Measurements from ENCODE around the gene CABLES1. TPM values are rescaled to one million over a fixed set of nuclear protein-coding genes. Genes with fewer than 3 reads are reported as not detected.

CABLES1 gene
- total RNA-seq, 1 donor from 2014 or later: 2.8 TPM

GRCh38 chr18:23170137-23170536 lies 34.9 kb downstream of the CABLES1 start:
- DNase-seq: no peak

GRCh38 chr18:23171581-23172156 lies 36.4 kb downstream of the CABLES1 start:
- DNase-seq: no peak

DNA sequence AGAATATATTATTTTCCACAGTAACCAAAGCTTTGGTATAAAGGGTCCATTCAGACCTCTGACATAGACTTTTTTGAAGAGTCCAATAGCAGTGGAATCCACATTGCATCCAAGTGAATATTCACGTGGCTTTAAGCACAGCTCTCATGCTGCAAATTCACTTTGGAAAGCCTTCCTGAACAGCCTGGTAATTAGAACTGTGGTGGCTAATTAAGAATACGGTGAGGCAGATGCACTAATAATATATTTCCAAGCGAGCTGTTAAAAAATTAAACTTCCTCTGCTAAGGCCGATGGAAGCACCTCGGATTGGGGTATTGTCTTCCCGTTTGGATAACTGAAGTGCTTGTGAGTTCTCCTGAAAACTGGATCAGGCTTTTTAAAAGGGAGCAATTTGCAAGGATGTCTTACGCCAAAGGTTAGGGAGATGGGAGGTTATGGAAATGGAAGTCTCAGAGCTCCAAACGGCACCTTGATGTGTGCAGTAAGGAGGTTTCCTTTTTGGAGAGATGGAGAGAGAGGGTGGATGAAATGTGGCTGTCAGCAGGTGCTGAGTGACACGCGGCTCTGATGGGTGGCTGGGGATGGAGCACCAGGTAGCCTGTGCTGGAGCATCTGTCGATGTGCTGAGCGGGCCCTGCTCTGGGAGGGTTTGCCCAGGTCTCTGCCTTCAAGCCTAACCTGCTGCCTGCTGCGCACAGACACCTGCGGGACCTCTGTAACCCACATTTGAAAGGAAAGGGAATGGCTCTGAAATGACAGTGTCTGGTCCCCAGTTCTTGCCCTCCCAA lies 37.5 kb downstream of the CABLES1 start:
- no peak for DNase-seq

GRCh38 chr18:23173912-23174311 lies 38.6 kb downstream of the CABLES1 start:
- DNase-seq: no peak

- DNase-seq: no peak
Observed at GRCh38 chr18:23176701-23177432, 41.6 kb downstream of the CABLES1 start.

DNA sequence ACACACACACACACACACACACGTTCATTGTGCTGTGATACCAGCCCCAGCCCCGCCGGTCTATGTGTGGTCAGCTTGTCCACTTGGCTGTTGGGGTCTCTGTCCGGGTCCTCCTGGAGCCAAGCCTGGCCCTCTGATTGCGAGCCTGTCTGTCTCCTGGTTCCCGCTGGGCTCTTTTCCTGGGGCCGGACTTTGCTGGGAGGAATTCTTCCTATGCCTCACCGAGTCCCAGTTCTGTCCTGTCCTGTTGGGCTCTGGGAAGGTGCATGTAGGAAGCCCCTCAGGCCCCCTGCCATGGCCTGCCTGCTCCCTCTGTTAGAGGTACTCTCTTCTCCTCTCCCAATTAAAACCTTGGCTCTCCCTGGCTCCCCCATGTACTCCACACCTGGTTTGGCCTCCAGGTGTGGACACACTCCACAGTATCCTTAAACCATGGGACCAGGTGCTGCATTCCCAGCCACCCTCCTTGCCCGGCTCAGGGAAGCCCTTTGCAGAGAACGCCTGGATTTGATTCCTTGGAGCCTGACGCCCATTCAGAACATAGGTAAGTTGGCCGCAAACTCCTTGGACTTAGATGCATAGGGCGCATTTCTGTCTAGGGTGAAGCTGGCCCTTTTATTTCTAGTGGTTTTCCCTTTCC lies 42.3 kb downstream of the CABLES1 start:
- DNase-seq: no peak

- DNase-seq: no peak
Observed at GRCh38 chr18:23178201-23178600, 42.9 kb downstream of the CABLES1 start.

DNA sequence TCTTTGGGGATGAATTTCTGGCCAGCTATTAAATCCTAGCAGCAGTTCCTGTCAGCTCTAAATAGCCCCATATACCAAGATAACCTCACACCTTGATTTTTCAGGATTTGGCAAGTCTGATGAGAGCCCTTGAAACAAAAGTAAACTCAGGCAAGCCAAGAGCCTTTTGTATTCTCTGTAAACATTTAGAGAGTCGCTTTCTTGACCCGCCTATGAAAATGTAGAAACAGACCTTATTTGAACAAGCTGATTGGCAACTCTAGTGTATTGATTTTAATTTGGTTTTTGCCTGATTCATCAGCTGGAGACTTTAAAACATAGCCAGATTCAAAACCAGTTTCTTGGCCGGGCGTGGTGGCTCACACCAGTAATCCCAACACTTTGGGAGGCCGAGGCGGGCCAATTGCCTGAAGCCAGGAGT lies 43.4 kb downstream of the CABLES1 start:
- no peak for DNase-seq

DNA sequence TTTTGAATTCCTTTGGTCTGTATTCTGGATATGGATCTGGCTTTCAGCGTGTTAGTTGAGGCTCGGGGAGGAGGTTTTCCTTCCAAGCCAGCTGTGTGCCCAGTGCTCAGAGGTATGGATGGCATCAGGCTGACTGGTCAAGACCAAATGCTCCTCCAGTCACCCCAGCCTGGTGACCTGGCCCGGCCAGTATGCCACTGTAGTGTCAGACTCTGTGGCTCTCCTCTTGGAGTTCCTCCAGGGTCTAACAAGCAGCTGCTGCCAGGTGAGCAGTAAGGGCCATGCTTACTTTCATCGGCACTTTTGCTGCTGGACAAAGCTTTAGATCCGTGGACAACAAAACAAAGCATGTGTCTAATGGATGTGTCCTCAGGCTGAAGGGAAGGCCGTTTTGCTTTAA lies 44.1 kb downstream of the CABLES1 start:
- no peak for DNase-seq

- DNase-seq: no peak
Observed at GRCh38 chr18:23181547-23181946, 46.3 kb downstream of the CABLES1 start.

- no peak for DNase-seq
Observed at GRCh38 chr18:23182606-23183005, 47.3 kb downstream of the CABLES1 start.

DNA sequence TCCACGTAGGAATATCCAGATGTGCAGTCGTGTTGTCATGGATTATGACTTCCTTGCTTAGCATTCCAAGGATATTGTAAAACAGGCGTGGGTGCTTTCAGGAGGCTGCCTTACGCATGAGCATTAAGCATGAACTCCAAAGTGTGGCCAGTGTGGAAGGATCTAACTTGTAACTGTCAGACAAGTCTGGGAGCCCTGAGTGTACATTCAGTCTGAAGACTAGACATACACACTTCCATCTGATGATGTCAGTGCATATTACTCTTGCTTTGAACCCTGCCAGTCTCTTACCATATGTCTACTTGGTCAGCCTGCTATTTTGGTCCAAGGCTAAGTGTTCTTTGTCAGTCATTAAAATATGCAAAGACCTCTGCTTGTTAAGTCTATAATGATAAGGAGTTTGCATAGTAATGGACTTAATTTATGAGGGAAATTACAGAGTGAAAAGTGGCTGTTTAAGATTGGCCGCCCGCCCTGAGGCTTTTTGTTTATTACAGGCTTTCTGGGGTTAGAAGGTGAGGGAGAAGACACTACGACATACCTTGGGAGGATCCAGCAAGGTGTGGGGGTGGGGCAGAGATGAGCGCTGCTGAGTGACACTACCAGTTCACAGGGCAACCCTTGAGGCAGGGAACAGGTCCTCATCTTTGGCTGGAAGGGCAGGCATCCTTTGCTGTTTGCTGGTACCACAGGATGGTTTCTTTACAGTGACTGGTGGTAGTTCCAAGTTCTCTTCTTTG lies 48.3 kb downstream of the CABLES1 start:
- DNase-seq: peak; percentile 37

- no peak for DNase-seq
Observed at GRCh38 chr18:23186781-23187180, 51.5 kb downstream of the CABLES1 start.

DNA sequence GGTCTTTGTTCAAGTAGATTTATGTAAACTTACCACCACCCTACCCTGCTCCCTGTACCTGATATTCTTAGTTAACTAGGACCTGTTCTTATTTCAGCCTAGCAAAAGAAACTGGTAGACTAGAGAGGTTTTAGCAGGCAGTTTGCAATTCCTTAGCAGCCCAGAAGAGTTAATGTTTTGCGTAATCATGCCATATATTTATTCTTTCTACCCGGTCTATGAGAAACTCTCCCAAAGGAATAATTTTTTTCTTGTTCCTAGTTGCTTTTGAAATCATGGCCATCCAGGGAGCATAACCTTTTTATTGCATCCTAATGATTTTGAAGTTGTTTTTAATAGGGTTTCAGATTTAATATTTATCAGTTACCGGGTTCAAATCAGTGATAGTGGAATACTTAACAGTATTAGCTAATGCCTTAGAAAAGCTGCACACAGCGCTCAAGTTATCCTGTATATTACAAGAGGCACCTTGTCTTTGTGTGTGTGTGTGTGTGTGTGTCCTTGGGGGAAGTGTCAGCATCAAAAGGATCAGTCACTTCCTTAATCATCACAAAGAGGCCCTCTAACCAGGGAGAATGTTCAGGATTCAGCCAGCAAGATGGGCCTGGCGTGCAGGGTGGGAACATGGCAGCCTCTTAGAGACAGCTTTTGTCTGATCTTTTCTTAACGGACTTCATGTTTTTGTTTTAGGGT lies 52.9 kb downstream of the CABLES1 start:
- DNase-seq: no peak

DNA sequence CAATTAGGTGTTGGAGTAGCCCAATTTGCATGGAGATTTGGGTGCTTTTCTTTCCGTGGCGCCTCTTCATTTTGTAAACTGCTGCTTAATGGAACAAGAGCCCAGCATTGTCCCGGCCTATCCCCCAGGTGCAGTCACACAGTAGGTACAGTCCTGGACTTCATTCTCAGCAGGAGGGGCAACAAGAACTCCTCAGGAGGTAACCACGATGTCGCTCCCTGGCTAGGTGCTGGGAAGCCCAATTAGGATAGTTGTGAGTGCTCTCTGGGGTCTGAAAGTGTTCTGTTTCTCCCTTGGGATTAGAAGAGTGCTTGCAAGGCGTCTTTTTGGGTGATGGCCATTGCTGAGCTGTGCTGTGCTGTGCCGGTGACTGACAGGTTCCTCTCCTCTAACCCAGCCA lies 53.8 kb downstream of the CABLES1 start:
- DNase-seq: no peak

GRCh38 chr18:23189768-23190661 lies 54.7 kb downstream of the CABLES1 start:
- DNase-seq: no peak

GRCh38 chr18:23191232-23191631 lies 55.9 kb downstream of the CABLES1 start:
- DNase-seq: no peak

GRCh38 chr18:23193742-23194141 lies 58.5 kb downstream of the CABLES1 start:
- no peak for DNase-seq

DNA sequence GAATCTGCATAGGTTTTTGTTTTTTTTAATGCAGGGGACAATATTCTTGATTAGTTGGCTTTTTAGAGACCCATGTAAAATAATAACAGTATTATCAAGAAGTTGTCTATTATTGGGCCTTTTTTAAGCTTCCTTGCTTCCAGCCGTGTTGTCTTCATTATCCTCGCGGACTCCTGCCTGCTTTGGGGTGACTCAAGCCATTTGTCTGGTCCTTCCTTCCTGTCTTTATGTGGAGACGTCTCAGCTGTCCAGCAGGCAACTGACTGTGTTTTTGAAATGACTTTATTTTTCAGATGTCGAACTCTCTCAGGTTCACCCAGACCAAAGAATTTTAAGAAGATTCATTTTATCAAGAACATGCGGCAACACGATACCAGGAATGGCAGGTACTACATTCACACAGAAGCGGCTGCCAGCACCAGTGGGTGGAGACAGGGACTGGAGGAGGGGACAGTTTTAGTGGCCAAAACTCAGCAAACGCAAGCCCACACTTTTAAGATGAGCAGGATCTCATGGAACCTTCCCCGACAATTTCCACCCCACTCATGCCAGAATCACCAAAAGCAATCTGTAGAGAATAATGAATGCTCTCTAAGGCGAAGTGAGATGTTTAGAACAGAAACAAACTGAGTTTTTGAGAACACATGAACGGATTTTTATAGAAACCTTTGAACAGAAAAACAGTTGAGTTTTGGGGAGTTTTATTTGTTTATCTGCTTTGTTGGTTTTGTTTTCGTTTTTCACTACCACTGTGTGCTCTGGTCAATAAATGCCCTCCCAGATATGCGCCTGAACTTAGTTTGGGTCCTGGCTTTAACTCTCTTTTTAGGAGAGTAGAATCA lies 59.1 kb downstream of the CABLES1 start:
- no peak for DNase-seq
